ENCODE data around the gene AMMECR1L. TPM values are rescaled to one million over a fixed set of nuclear protein-coding genes. Genes with fewer than 3 reads are reported as not detected.

The AMMECR1L gene
- total and polyA plus RNA-seq, 10 of the 15 experiments (the other 5 are each of a cell fraction or from before 2014, with no cell fraction given) = 2.7 to 12.1 (median 8.0) TPM

GRCh38 chr2:127929449-127929848 lies 43.7 kb upstream of the AMMECR1L start:
- Histone ChIP-seq H2AFZ (ENCODE audit: control insufficient read depth, low read depth, low read length) (no peak overlapping the region), H3K4me3 (no peak overlapping the region), H3K79me2 (ENCODE audit: control insufficient read depth, insufficient read depth, low read length) (no peaks in the 10 kb centered on the region), H3K27me3 (replicated peaks in 1 of 2; ENCODE audit: control insufficient read depth in 2 of 2, insufficient read depth in 2 of 2, low read length in 1 of 2) (0 out of 4 replicates have a peak, but pooled peaks cover 0 to 2% of the 10 kb centered on the region in 2 experiments), H3K9ac (ENCODE audit: control insufficient read depth, insufficient read depth, low read length) (no peak overlapping the region), H3K4me2 (ENCODE audit: control insufficient read depth, insufficient read depth) (no peak overlapping the region), H3K27ac (ENCODE audit: control insufficient read depth, insufficient read depth) (no peak overlapping the region), H3K36me3 (ENCODE audit: control insufficient read depth in 2 of 2, insufficient read depth in 2 of 2, low read length in 1 of 2) (no peaks in the 10 kb centered on the region), H3K4me1 (ENCODE audit: control insufficient read depth, insufficient read depth, low read length) (no peaks in the 10 kb centered on the region), H4K20me1 (ENCODE audit: control insufficient read depth, insufficient read depth) (no peaks in the 10 kb centered on the region), H3K9me3 (replicated peaks; ENCODE audit: control insufficient read depth, insufficient read depth, low read length) (no peaks in the 10 kb centered on the region)
- CTCF ChIA-PET = no interaction called here
- BruUV-seq (replicated peaks) = no TSS peak
- SMC1A ChIA-PET (ENCODE audit: uncharacterized antibody, unreplicated experiment) = no interaction called here
- no peak for DNase-seq (ENCODE audit: low read depth, low spot score)
- RAD21 ChIA-PET (ENCODE audit: unreplicated experiment) = no interaction called here
- no peak for ATAC-seq
- in situ Hi-C loops (cut with MboI) (no loop called here), intact Hi-C loops (cut with micrococcal nuclease; ENCODE audit: unreplicated experiment) (no loop called here)
- 40% methylated on average over 1 of the region's 1 CpG for WGBS (ENCODE audit: insufficient coverage, insufficient replicate concordance, low lambda C conversion rate, missing lambda C conversion rate)
- no peak for FAIRE-seq
- POLR2A ChIA-PET = no interaction called here
- TF ChIP-seq ZSCAN29 (IDR thresholded peaks at IDR 0.05) = no peak
- TF ChIP-seq, protein P1, sequence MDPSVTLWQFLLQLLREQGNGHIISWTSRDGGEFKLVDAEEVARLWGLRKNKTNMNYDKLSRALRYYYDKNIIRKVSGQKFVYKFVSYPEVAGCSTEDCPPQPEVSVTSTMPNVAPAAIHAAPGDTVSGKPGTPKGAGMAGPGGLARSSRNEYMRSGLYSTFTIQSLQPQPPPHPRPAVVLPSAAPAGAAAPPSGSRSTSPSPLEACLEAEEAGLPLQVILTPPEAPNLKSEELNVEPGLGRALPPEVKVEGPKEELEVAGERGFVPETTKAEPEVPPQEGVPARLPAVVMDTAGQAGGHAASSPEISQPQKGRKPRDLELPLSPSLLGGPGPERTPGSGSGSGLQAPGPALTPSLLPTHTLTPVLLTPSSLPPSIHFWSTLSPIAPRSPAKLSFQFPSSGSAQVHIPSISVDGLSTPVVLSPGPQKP (IDR thresholded peaks at IDR 0.05; ENCODE audit: low read depth, low read length) = no peak

GRCh38 chr2:127927384-127927783 lies 41.6 kb upstream of the AMMECR1L start:
- intact Hi-C loops (cut with micrococcal nuclease; ENCODE audit: unreplicated experiment) (no loop called here), in situ Hi-C loops (cut with MboI) (no loop called here)
- Histone ChIP-seq H3K4me2 (ENCODE audit: control insufficient read depth, insufficient read depth) (no peak overlapping the region), H2AFZ (ENCODE audit: control insufficient read depth, low read depth, low read length) (no peak overlapping the region), H4K20me1 (ENCODE audit: control insufficient read depth, insufficient read depth) (no peaks in the 10 kb centered on the region), H3K4me1 (ENCODE audit: control insufficient read depth, insufficient read depth, low read length) (no peaks in the 10 kb centered on the region), H3K9ac (ENCODE audit: control insufficient read depth, insufficient read depth, low read length) (no peak overlapping the region), H3K36me3 (ENCODE audit: control insufficient read depth in 2 of 2, insufficient read depth in 2 of 2, low read length in 1 of 2) (no peaks in the 10 kb centered on the region), H3K4me3 (no peak overlapping the region), H3K79me2 (ENCODE audit: control insufficient read depth, insufficient read depth, low read length) (no peaks in the 10 kb centered on the region), H3K27ac (ENCODE audit: control insufficient read depth, insufficient read depth) (no peak overlapping the region), H3K9me3 (replicated peaks; ENCODE audit: control insufficient read depth, insufficient read depth, low read length) (no peaks in the 10 kb centered on the region), H3K27me3 (replicated peaks in 1 of 2; ENCODE audit: control insufficient read depth in 2 of 2, insufficient read depth in 2 of 2, low read length in 1 of 2) (0 out of 4 replicates have a peak, but pooled peaks cover 0 to 2% of the 10 kb centered on the region in 2 experiments)
- ChIA-PET POLR2A (no interaction called here), CTCF (no interaction called here), RAD21 (ENCODE audit: unreplicated experiment) (no interaction called here), SMC1A (ENCODE audit: uncharacterized antibody, unreplicated experiment) (interaction anchor here (1.0 kb wide), 2 partner anchors 9 to 124 kb away, joined by 3 read pairs; no protein-coding TSS in a partner anchor)
- BruUV-seq (replicated peaks) = no TSS peak
- 94% methylated on average over 3 of the region's 3 CpGs for WGBS (ENCODE audit: insufficient coverage, insufficient replicate concordance, low lambda C conversion rate, missing lambda C conversion rate)
- DNase-seq (ENCODE audit: low read depth, low spot score) (no peak), ATAC-seq (no peak), FAIRE-seq (no peak)
- no peak for TF ChIP-seq ZBTB11 (CRISPR knock-in tag; IDR thresholded peaks at IDR 0.05)
- TF ChIP-seq ASH2L (IDR thresholded peaks at IDR 0.05; ENCODE audit: borderline replicate concordance, low read depth) = no peak
- no peak for TF ChIP-seq ATF3 (IDR thresholded peaks at IDR 0.05; ENCODE audit: borderline replicate concordance, extremely low read depth, low read depth, low read length)
- no peak for TF ChIP-seq E2F8 (IDR thresholded peaks at IDR 0.05; ENCODE audit: low read depth, partially characterized antibody)
- TF ChIP-seq HDAC6 (IDR thresholded peaks at IDR 0.05; ENCODE audit: unreplicated experiment) = no peak
- no peak for TF ChIP-seq SRF (IDR thresholded peaks at IDR 0.05; ENCODE audit: low read depth in 2 of 2, low read length in 2 of 2)
- TF ChIP-seq BCL11A (IDR thresholded peaks at IDR 0.05; ENCODE audit: low read depth, low read length) = no peak
- no peak for TF ChIP-seq RBBP5 (conservative IDR thresholded peaks at IDR 0.05)
